ENCODE measurements around the gene ACTR2. TPM values are rescaled to one million over a fixed set of nuclear protein-coding genes. Genes with fewer than 3 reads are reported as not detected.
A peak's percentile ranks its signal among the peaks of the same experiment; 100 is the strongest.
"Not testable (repeated sequence)": the region's sequence is repeated elsewhere in the genome, so short reads cannot be mapped to it uniquely, and the experiment has no call there.

The ACTR2 gene
- total RNA-seq, 2 donors from 2014 or later = 227 to 491 TPM

- no peak for ATAC-seq
- Mint-ChIP-seq H3K4me3 (no peak overlapping the region), H3K36me3 (peaks cover 6% of the 10 kb centered on the region), H3K27me3 (no peaks in the 10 kb centered on the region), H3K9me3 (no peaks in the 10 kb centered on the region), H3K4me1 (ENCODE audit: low read depth in 2 of 2) (peaks cover 22 to 26% of the 10 kb centered on the region in 2 donors), H3K27ac (no peak overlapping the region)
- DNase-seq (ENCODE audit: low spot score) = no peak
Measured at GRCh38 chr2:65255356-65255755, 27.7 kb downstream of the ACTR2 start.

- H3K4me3 Mint-ChIP-seq = no peak overlapping the region
- peaks cover 22 to 23% of the 10 kb centered on the region in 2 donors for H3K4me1 Mint-ChIP-seq (ENCODE audit: low read depth in 2 of 2)
- H3K27me3 Mint-ChIP-seq = no peaks in the 10 kb centered on the region
- peaks cover 6% of the 10 kb centered on the region for H3K36me3 Mint-ChIP-seq
- no peak overlapping the region for H3K27ac Mint-ChIP-seq
- ATAC-seq (no peak), DNase-seq (ENCODE audit: low spot score) (no peak)
- no peaks in the 10 kb centered on the region for H3K9me3 Mint-ChIP-seq
Measured at GRCh38 chr2:65256054-65256453, 28.4 kb downstream of the ACTR2 start.

- Mint-ChIP-seq H3K27ac (peak overlapping the region in 1 of 2 donors; percentile 73), H3K4me1 (ENCODE audit: low read depth in 2 of 2) (peaks cover 22 to 25% of the 10 kb centered on the region in 2 donors)
- H3K36me3 Mint-ChIP-seq; ATAC-seq; H3K27me3 Mint-ChIP-seq; DNase-seq (ENCODE audit: low spot score); H3K9me3 Mint-ChIP-seq; H3K4me3 Mint-ChIP-seq: not testable (repeated sequence)
Measured at GRCh38 chr2:65257866-65258265, 30.2 kb downstream of the ACTR2 start.

GRCh38 chr2:65261676-65262075, 34.0 kb downstream of the ACTR2 start:
- DNase-seq (ENCODE audit: low spot score) (no peak), ATAC-seq (no peak)
- H3K27me3 Mint-ChIP-seq = no peaks in the 10 kb centered on the region
- H3K27ac Mint-ChIP-seq = no peak overlapping the region
- H3K9me3 Mint-ChIP-seq = no peaks in the 10 kb centered on the region
- H3K4me1 Mint-ChIP-seq (ENCODE audit: low read depth in 2 of 2) = peaks cover 31 to 34% of the 10 kb centered on the region in 2 donors
- H3K4me3 Mint-ChIP-seq = no peak overlapping the region
- H3K36me3 Mint-ChIP-seq = peaks cover 20% of the 10 kb centered on the region

- no peak for DNase-seq (ENCODE audit: low spot score)
- H3K9me3 Mint-ChIP-seq = no peaks in the 10 kb centered on the region
- ATAC-seq = no peak
- no peak overlapping the region for H3K27ac Mint-ChIP-seq
- peaks cover 24 to 30% of the 10 kb centered on the region in 2 donors for H3K4me1 Mint-ChIP-seq (ENCODE audit: low read depth in 2 of 2)
- peaks cover 27% of the 10 kb centered on the region for H3K36me3 Mint-ChIP-seq
- no peaks in the 10 kb centered on the region for H3K27me3 Mint-ChIP-seq
- H3K4me3 Mint-ChIP-seq = no peak overlapping the region
Measured at GRCh38 chr2:65263262-65263661, 35.6 kb downstream of the ACTR2 start.

GRCh38 chr2:65263986-65264385, 36.4 kb downstream of the ACTR2 start:
- no peak for DNase-seq (ENCODE audit: low spot score)
- Mint-ChIP-seq H3K9me3 (no peaks in the 10 kb centered on the region), H3K4me3 (no peak overlapping the region), H3K36me3 (peaks cover 34% of the 10 kb centered on the region), H3K27me3 (no peaks in the 10 kb centered on the region), H3K4me1 (ENCODE audit: low read depth in 2 of 2) (peaks cover 18 to 28% of the 10 kb centered on the region in 2 donors), H3K27ac (no peak overlapping the region)
- ATAC-seq = no peak

GRCh38 chr2:65264821-65265670, 37.4 kb downstream of the ACTR2 start:
- ATAC-seq = no peak
- Mint-ChIP-seq H3K36me3 (peaks cover 39% of the 10 kb centered on the region), H3K4me3 (no peak overlapping the region), H3K27me3 (no peaks in the 10 kb centered on the region), H3K9me3 (no peaks in the 10 kb centered on the region), H3K4me1 (ENCODE audit: low read depth in 2 of 2) (peaks cover 18 to 31% of the 10 kb centered on the region in 2 donors), H3K27ac (no peak overlapping the region)
- DNase-seq (ENCODE audit: low spot score) = no peak

- Mint-ChIP-seq H3K27me3 (no peaks in the 10 kb centered on the region), H3K4me1 (ENCODE audit: low read depth in 2 of 2) (peaks cover 18 to 31% of the 10 kb centered on the region in 2 donors), H3K36me3 (peaks cover 39% of the 10 kb centered on the region), H3K9me3 (no peaks in the 10 kb centered on the region), H3K27ac (peak overlapping the region; percentile 8 to 17), H3K4me3 (no peak overlapping the region)
- ATAC-seq (no peak), DNase-seq (ENCODE audit: low spot score) (no peak)
Measured at GRCh38 chr2:65265671-65266045, 38.0 kb downstream of the ACTR2 start.

- Mint-ChIP-seq H3K4me3 (no peak overlapping the region), H3K9me3 (no peaks in the 10 kb centered on the region), H3K27me3 (no peaks in the 10 kb centered on the region), H3K27ac (peak overlapping the region; percentile 8 to 17), H3K36me3 (peaks cover 33% of the 10 kb centered on the region), H3K4me1 (ENCODE audit: low read depth in 2 of 2) (peaks cover 12 to 25% of the 10 kb centered on the region in 2 donors)
- DNase-seq (ENCODE audit: low spot score) (no peak), ATAC-seq (no peak)
Measured at GRCh38 chr2:65267008-65267407, 39.4 kb downstream of the ACTR2 start.

- DNase-seq (ENCODE audit: low spot score) (no peak), ATAC-seq (no peak)
- Mint-ChIP-seq H3K27me3 (no peaks in the 10 kb centered on the region), H3K9me3 (no peaks in the 10 kb centered on the region), H3K36me3 (peaks cover 38% of the 10 kb centered on the region), H3K27ac (peak overlapping the region in 1 of 2 donors; percentile 28), H3K4me3 (no peak overlapping the region), H3K4me1 (ENCODE audit: low read depth in 2 of 2) (peaks cover 11 to 24% of the 10 kb centered on the region in 2 donors)
Measured at GRCh38 chr2:65268957-65269356, 41.3 kb downstream of the ACTR2 start.

- Mint-ChIP-seq H3K9me3 (no peaks in the 10 kb centered on the region), H3K4me3 (no peak overlapping the region), H3K36me3 (peaks cover 17% of the 10 kb centered on the region), H3K4me1 (ENCODE audit: low read depth in 2 of 2) (peaks cover 0 to 13% of the 10 kb centered on the region in 2 donors), H3K27me3 (no peaks in the 10 kb centered on the region), H3K27ac (no peak overlapping the region)
- ATAC-seq = no peak
- DNase-seq (ENCODE audit: low spot score) = no peak
Measured at GRCh38 chr2:65273344-65273743, 45.7 kb downstream of the ACTR2 start.

GRCh38 chr2:65275141-65275915, 47.7 kb downstream of the ACTR2 start:
- Mint-ChIP-seq H3K4me1 (ENCODE audit: low read depth in 2 of 2) (peaks cover 5 to 10% of the 10 kb centered on the region in 2 donors), H3K36me3 (peaks cover 5% of the 10 kb centered on the region)

GRCh38 chr2:65276609-65277008, 49.0 kb downstream of the ACTR2 start:
- no peak overlapping the region for H3K27ac Mint-ChIP-seq
- no peaks in the 10 kb centered on the region for H3K27me3 Mint-ChIP-seq
- peaks cover 5% of the 10 kb centered on the region for H3K36me3 Mint-ChIP-seq
- peaks cover 5 to 10% of the 10 kb centered on the region in 2 donors for H3K4me1 Mint-ChIP-seq (ENCODE audit: low read depth in 2 of 2)
- no peak for DNase-seq (ENCODE audit: low spot score)
- ATAC-seq = no peak
- H3K9me3 Mint-ChIP-seq = no peaks in the 10 kb centered on the region
- H3K4me3 Mint-ChIP-seq = no peak overlapping the region

More at GRCh38 chr2:65275141-65275915, 47.7 kb downstream of the ACTR2 start:
- DNase-seq (ENCODE audit: low spot score) (no peak), ATAC-seq (no peak)
- no peaks in the 10 kb centered on the region for H3K27me3 Mint-ChIP-seq
- no peak overlapping the region for H3K4me3 Mint-ChIP-seq
- peak overlapping the region in 1 of 2 donors; percentile 19 for H3K27ac Mint-ChIP-seq
- no peaks in the 10 kb centered on the region for H3K9me3 Mint-ChIP-seq

GRCh38 chr2:65277118-65277517, 49.5 kb downstream of the ACTR2 start:
- ATAC-seq = no peak
- Mint-ChIP-seq H3K27ac (no peak overlapping the region), H3K4me3 (no peak overlapping the region), H3K36me3 (peaks cover 5% of the 10 kb centered on the region), H3K9me3 (no peaks in the 10 kb centered on the region), H3K4me1 (ENCODE audit: low read depth in 2 of 2) (peaks cover 5 to 15% of the 10 kb centered on the region in 2 donors), H3K27me3 (no peaks in the 10 kb centered on the region)
- DNase-seq (ENCODE audit: low spot score) = no peak

Data from natural killer cell treated with Interleukin-12 subunit alpha and Interleukin-12 subunit beta and Interleukin-15 and Interleukin-18, amount 100 ng/mL, for 72 hours (primary cell).